ENCODE measurements around the gene ATG5. TPM values are rescaled to one million over a fixed set of nuclear protein-coding genes. Genes with fewer than 3 reads are reported as not detected.
A peak's percentile ranks its signal among the peaks of the same experiment; 100 is the strongest.

Gene ATG5
- total and polyA plus RNA-seq, 9 of the 15 experiments (the other 6 are each of a cell fraction or from before 2014, with no cell fraction given) = 29.0 to 80.0 (median 53.2) TPM

DNA sequence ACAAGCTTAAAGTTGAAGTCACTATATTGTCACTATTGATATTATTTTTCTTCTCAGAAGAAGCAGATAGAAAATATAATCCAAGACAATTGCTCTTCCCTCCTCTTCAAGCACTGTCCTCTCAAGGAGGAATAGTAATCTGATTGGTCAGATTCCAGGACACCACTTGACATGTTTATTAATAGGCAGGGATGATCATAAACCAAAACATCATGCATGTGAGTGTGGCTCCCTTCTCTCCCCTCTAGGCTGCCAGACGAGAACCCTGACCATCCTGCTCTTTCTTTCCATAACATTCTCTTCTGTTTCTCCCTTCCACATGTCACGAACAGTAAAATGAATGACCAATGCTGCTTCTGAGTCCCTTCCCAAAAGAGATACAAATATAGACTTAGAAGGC is 7.5 kb downstream of the ATG5 start (continued):
- TF ChIP-seq, protein P1, sequence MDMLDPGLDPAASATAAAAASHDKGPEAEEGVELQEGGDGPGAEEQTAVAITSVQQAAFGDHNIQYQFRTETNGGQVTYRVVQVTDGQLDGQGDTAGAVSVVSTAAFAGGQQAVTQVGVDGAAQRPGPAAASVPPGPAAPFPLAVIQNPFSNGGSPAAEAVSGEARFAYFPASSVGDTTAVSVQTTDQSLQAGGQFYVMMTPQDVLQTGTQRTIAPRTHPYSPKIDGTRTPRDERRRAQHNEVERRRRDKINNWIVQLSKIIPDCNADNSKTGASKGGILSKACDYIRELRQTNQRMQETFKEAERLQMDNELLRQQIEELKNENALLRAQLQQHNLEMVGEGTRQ (CRISPR knock-in tag; IDR thresholded peaks at IDR 0.05) = no peak
- TF ChIP-seq MYC (IDR thresholded peaks at IDR 0.05; ENCODE audit: low read depth, low read length) (no peak), MYC (CRISPR knock-in tag; IDR thresholded peaks at IDR 0.05; ENCODE audit: borderline replicate concordance, low read depth) (no peak), EWSR1 (IDR thresholded peaks at IDR 0.05; ENCODE audit: borderline replicate concordance, low read depth, partially characterized antibody) (no peak), CREM (IDR thresholded peaks at IDR 0.05; ENCODE audit: low read depth) (no peak), ZBTB8A (IDR thresholded peaks at IDR 0.05; ENCODE audit: partially characterized antibody) (no peak), MECOM (CRISPR knock-in tag; IDR thresholded peaks at IDR 0.05) (peak; percentile 74; the same call in 1 of the 2 replicates), BMI1 (IDR thresholded peaks at IDR 0.05; ENCODE audit: low read length) (no peak), NR0B1 (IDR thresholded peaks at IDR 0.05; ENCODE audit: partially characterized antibody) (no peak), HDGF (IDR thresholded peaks at IDR 0.05) (no peak), U2AF2 (optimal IDR thresholded peaks at IDR 0.05; ENCODE audit: low read depth, low read length) (no peak), L3MBTL2 (IDR thresholded peaks at IDR 0.05) (0 out of 2 replicates have a peak, but pooled peaks have one; percentile 11), SMARCA4 (IDR thresholded peaks at IDR 0.05) (0 out of 2 replicates have a peak, but pooled peaks have one; percentile 15), MEF2D (tag; conservative IDR thresholded peaks at IDR 0.05; ENCODE audit: low read depth) (peak; percentile 77; the same call in 1 of the 2 replicates), CEBPB (tag; IDR thresholded peaks at IDR 0.05) (no peak), TEAD4 (IDR thresholded peaks at IDR 0.05; ENCODE audit: low read length) (peak; percentile 19; the same call in 1 of the 2 replicates), TEAD4 (CRISPR knock-in tag; IDR thresholded peaks at IDR 0.05; ENCODE audit: borderline replicate concordance) (no peak), CCNT2 (IDR thresholded peaks at IDR 0.05; ENCODE audit: borderline replicate concordance, extremely low read depth, insufficient read length, low read depth, low read length) (no peak), STAT5B (CRISPR knock-in tag; IDR thresholded peaks at IDR 0.05) (no peak), DLX4 (CRISPR knock-in tag; IDR thresholded peaks at IDR 0.05) (no peak), SMARCA5 (IDR thresholded peaks at IDR 0.05) (no peak), LCOR (CRISPR knock-in tag; IDR thresholded peaks at IDR 0.05) (no peak), KAT2B (IDR thresholded peaks at IDR 0.05; ENCODE audit: low read depth, low read length) (no peak), TCF7 (IDR thresholded peaks at IDR 0.05; ENCODE audit: borderline replicate concordance) (no peak)
- TF ChIP-seq, protein P2, sequence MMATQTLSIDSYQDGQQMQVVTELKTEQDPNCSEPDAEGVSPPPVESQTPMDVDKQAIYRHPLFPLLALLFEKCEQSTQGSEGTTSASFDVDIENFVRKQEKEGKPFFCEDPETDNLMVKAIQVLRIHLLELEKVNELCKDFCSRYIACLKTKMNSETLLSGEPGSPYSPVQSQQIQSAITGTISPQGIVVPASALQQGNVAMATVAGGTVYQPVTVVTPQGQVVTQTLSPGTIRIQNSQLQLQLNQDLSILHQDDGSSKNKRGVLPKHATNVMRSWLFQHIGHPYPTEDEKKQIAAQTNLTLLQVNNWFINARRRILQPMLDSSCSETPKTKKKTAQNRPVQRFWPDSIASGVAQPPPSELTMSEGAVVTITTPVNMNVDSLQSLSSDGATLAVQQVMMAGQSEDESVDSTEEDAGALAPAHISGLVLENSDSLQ (IDR thresholded peaks at IDR 0.05) = peak; percentile 49; the same call in 1 of the 2 replicates

Data from K562 (cell line).